CD4-positive, alpha-beta T cell (primary cell): Measurements from ENCODE around the gene MYCBP2. TPM values are rescaled to one million over a fixed set of nuclear protein-coding genes. Genes with fewer than 3 reads are reported as not detected.
"Not testable (repeated sequence)": the region's sequence is repeated elsewhere in the genome, so short reads cannot be mapped to it uniquely, and the experiment has no call there.

ENCODE experiments used
- ATAC-seq: fragments of 200-7000 bp; cut with Tn5 transposase; one replicate; pipeline ENCODE4 v1.10.0; 2022; ENCODE audit warnings: mild to moderate bottlenecking; ENCODE audit not compliant: poor library complexity
- CTCF ChIA-PET: fragments of 350-600 bp; sonication (Branson Sonifier 250); formaldehyde crosslinking; loops from one replicate; lab custom pipeline; 2021; ENCODE audit warnings: antibody characterized with exemption, inconsistent platforms; lab: Charles Lee
- POLR2A ChIA-PET: fragments of 350-600 bp; sonication (Branson Sonifier 250); formaldehyde crosslinking; loops from one replicate; lab custom pipeline; 2021; ENCODE audit warnings: antibody characterized with exemption, inconsistent platforms; lab: Charles Lee
- DNase-seq, 14 experiments: peaks; one replicate each; pipeline ENCODE4 v3.0.0-alpha.2; 2013 to 2020; ENCODE audit warnings: mixed read lengths in 2 of 14
- H3K27ac ChIP-seq, 2 donors: one replicate each; pipeline versions ENCODE4 v1.5.1 to v1.7.0; 2013; ENCODE audit warnings: low read length in 2 of 2, low read depth in 1 of 2, mild to moderate bottlenecking in 1 of 2
- H3K27me3 ChIP-seq, 2 experiments: 1 replicate in 1 of 2; 2 replicates in 1 of 2; pipeline versions ENCODE4 v1.6.1 to v1.7.0; 2013; ENCODE audit warnings: low read length in 2 of 2, control low read depth in 1 of 2, mild to moderate bottlenecking in 1 of 2, moderate library complexity in 1 of 2; ENCODE audit not compliant: insufficient read depth in 2 of 2, control insufficient read depth in 1 of 2
- H3K36me3 ChIP-seq: one replicate; pipeline ENCODE4 v1.6.1; 2013; ENCODE audit warnings: low read length, control low read depth; ENCODE audit not compliant: insufficient read depth
- H3K4me1 ChIP-seq: one replicate; pipeline ENCODE4 v1.6.1; 2013; ENCODE audit warnings: low read length, control low read depth; ENCODE audit not compliant: insufficient read depth
- H3K4me3 ChIP-seq: one replicate; pipeline ENCODE4 v1.5.1; 2013; ENCODE audit warnings: mild to moderate bottlenecking, low read length, moderate library complexity
- H3K9me3 ChIP-seq, 2 experiments: 1 replicate in 1 of 2; 2 replicates in 1 of 2; pipeline versions ENCODE4 v1.6.1 to v1.7.0; 2013; ENCODE audit warnings: low read length in 2 of 2, mild to moderate bottlenecking in 2 of 2, control low read depth in 1 of 2, moderate library complexity in 1 of 2; ENCODE audit not compliant: control insufficient read depth in 1 of 2, insufficient read depth in 1 of 2
- H3K27ac Mint-ChIP-seq: one replicate; pipeline ENCODE4 v1.8.0; 2020; ENCODE audit warnings: mixed read lengths
- H3K27me3 Mint-ChIP-seq: one replicate; pipeline ENCODE4 v1.8.0; 2021; ENCODE audit warnings: mixed read lengths
- H3K36me3 Mint-ChIP-seq: one replicate; pipeline ENCODE4 v1.8.0; 2021; ENCODE audit warnings: low read depth, mixed read lengths
- H3K4me1 Mint-ChIP-seq: one replicate; pipeline ENCODE4 v1.8.0; 2021; ENCODE audit warnings: low read depth, mixed read lengths
- H3K4me3 Mint-ChIP-seq: one replicate; pipeline ENCODE4 v1.8.0; 2020; ENCODE audit warnings: mild to moderate bottlenecking, mixed read lengths
- H3K9me3 Mint-ChIP-seq: one replicate; pipeline ENCODE4 v1.8.0; 2020; ENCODE audit warnings: mixed read lengths
- intact Hi-C, 2 experiments: fragments of 100-400 bp; cut with DNase I in 1 of 2; cut with micrococcal nuclease in 1 of 2; formaldehyde crosslinking; loops; one replicate each; pipeline versions ENCODE4 v1.15.1 to v1.9.0; 2023 to 2025; cut with DNase I, micrococcal nuclease
- total RNA-seq, 174 experiments: library from RNA in 2 of 174; stranded (reverse) in 2 of 174; gene quantifications; one replicate each; pipeline ENCODE4 v1.2.3 and lab custom pipeline; 2021 to 2026
- TF ChIP-seq, protein P1 (sequence below): fragments of 200-600 bp; IDR thresholded peaks from one replicate; pipeline ENCODE4 v1.8.0; 2022; ENCODE audit warnings: antibody characterized with exemption, mild to moderate bottlenecking

MYCBP2 gene
- total RNA-seq, 2 experiments from 2014 or later, result 116 to 119 TPM

DNA sequence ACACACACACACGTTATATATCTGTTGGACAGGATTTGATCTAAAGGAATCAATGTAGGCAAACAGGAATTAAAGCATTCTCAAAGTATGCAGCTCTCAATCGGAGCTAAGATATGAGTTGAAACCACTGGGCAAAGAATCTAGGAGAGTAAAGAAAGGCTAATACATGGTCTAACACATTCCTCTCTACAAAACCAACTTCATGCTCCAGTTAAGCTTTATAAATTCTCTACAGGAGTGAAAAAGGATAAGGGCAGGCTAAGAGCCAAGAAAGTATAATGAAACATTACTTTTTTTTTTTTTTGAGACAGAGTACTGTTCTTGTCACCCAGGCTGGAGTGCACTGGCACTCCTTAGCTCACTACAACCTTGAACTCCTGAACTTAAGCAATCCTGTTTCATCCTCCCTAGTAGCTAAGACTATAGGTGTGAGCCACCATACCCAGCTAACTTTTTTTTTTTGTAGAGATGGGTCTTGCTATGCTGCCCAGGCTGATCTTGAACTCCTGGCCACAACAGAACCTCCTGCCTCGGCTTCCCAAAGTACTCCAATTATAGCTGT is 310.6 kb downstream of the MYCBP2 start:
- Histone ChIP-seq H3K4me3 (no peak overlapping the region), H3K9me3 (no peaks in the 10 kb centered on the region), H3K27ac (no peak overlapping the region), H3K27me3 (no peaks in the 10 kb centered on the region), H3K4me1 (peaks cover 16% of the 10 kb centered on the region), H3K36me3 (peaks cover 89% of the 10 kb centered on the region)
- H3K4me3 Mint-ChIP-seq, result no peak overlapping the region
- ChIA-PET POLR2A (interaction anchor here (1.5 to 6.3 kb wide), 2 partner anchors 10 to 24 kb away, joined by 5 to 63 read pairs; partner anchors contain the start of gene FBXL3), CTCF (interaction anchor here (1.2 to 1.5 kb wide), 2 partner anchors 9 to 10 kb away, joined by 3 to 5 read pairs; no protein-coding TSS in a partner anchor)
- ATAC-seq (no peak), DNase-seq (no peak)
- H3K36me3 Mint-ChIP-seq, result peaks cover 94% of the 10 kb centered on the region
- H3K27me3 Mint-ChIP-seq, result no peaks in the 10 kb centered on the region
- intact Hi-C loops, result no loop called here
- no peaks in the 10 kb centered on the region for H3K9me3 Mint-ChIP-seq
- H3K27ac Mint-ChIP-seq, result peak overlapping the region; percentile 61
- TF ChIP-seq, protein P1, sequence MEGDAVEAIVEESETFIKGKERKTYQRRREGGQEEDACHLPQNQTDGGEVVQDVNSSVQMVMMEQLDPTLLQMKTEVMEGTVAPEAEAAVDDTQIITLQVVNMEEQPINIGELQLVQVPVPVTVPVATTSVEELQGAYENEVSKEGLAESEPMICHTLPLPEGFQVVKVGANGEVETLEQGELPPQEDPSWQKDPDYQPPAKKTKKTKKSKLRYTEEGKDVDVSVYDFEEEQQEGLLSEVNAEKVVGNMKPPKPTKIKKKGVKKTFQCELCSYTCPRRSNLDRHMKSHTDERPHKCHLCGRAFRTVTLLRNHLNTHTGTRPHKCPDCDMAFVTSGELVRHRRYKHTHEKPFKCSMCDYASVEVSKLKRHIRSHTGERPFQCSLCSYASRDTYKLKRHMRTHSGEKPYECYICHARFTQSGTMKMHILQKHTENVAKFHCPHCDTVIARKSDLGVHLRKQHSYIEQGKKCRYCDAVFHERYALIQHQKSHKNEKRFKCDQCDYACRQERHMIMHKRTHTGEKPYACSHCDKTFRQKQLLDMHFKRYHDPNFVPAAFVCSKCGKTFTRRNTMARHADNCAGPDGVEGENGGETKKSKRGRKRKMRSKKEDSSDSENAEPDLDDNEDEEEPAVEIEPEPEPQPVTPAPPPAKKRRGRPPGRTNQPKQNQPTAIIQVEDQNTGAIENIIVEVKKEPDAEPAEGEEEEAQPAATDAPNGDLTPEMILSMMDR, result no peak
- peaks cover 71% of the 10 kb centered on the region for H3K4me1 Mint-ChIP-seq

DNA sequence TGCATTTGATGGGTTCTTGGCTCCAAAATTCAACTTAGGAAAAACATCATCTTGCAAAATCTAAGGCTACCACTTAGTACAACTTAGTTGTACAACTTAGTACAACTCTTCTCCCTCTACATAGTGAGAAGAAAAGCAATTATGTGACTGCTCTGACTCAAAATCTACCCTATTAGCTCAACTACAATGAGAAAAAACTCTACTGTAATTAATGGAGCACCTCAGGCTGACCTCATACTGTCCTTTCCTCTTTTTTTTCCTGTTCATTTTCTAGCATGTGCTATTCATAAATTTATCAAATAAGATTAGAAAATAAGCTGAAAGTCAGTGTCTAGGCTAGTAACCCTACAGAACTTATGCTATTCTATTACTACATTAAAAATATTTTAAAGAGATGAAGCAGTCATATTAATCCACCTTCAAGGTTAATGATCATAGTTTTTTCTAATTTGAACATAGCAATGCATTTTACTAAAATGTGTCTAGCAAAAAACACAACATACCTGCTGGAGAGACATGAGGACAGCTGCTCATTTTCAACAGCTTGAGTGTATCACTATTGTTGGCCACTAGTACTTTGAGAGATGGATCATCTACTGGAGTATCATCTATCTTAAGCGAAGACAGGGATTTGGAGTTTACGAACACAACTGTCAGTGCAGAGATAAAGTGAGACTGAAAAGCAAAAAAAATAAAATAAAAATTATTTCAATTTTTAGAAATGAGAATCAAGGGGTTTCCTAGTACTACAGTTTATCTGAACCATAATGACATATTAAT is 311.8 kb downstream of the MYCBP2 start:
- no peak overlapping the region for H3K27ac ChIP-seq
- Mint-ChIP-seq H3K4me3 (no peak overlapping the region), H3K36me3 (peaks cover 97% of the 10 kb centered on the region), H3K4me1 (peaks cover 59% of the 10 kb centered on the region), H3K27ac (peak overlapping the region; percentile 15), H3K9me3 (no peaks in the 10 kb centered on the region), H3K27me3 (no peaks in the 10 kb centered on the region)
- no peaks in the 10 kb centered on the region for H3K27me3 ChIP-seq
- TF ChIP-seq, protein P1, result no peak
- POLR2A ChIA-PET, result interaction anchor here (1.1 to 6.3 kb wide), 2 partner anchors 11 to 310 kb away, joined by 3 to 63 read pairs; partner anchors contain the start of gene FBXL3
- peaks cover 11% of the 10 kb centered on the region for H3K4me1 ChIP-seq
- CTCF ChIA-PET, result interaction anchor here (1.9 kb wide), 1 partner anchor 13 kb away, joined by 4 read pairs; no protein-coding TSS in a partner anchor
- ATAC-seq, result no peak
- no peak for DNase-seq
- intact Hi-C loops, result no loop called here
- peaks cover 90% of the 10 kb centered on the region for H3K36me3 ChIP-seq
- no peaks in the 10 kb centered on the region for H3K9me3 ChIP-seq
- H3K4me3 ChIP-seq, result no peak overlapping the region

GRCh38 chr13:77013853-77014542 is 312.9 kb downstream of the MYCBP2 start:
- H3K27ac Mint-ChIP-seq, result peak overlapping the region; percentile 60
- Histone ChIP-seq H3K4me1 (peaks cover 10% of the 10 kb centered on the region), H3K27ac (no peak overlapping the region), H3K4me3 (no peak overlapping the region), H3K36me3 (peaks cover 95% of the 10 kb centered on the region), H3K9me3 (no peaks in the 10 kb centered on the region), H3K27me3 (no peaks in the 10 kb centered on the region)
- H3K27me3 Mint-ChIP-seq, result no peaks in the 10 kb centered on the region
- ChIA-PET POLR2A (interaction anchor here (0.8 to 6.3 kb wide), 5 partner anchors 8 to 215 kb away, joined by 3 to 63 read pairs (median 4); partner anchors contain the start of genes CLN5 and FBXL3), CTCF (interaction anchor here (1.1 to 1.9 kb wide), 2 partner anchors 12 to 34 kb away, joined by 3 to 4 read pairs; no protein-coding TSS in a partner anchor)
- peaks cover 59% of the 10 kb centered on the region for H3K4me1 Mint-ChIP-seq
- TF ChIP-seq, protein P1, result no peak
- no peak overlapping the region for H3K4me3 Mint-ChIP-seq
- ATAC-seq, result no peak
- intact Hi-C loops, result no loop called here
- no peak for DNase-seq
- peaks cover 99% of the 10 kb centered on the region for H3K36me3 Mint-ChIP-seq
- H3K9me3 Mint-ChIP-seq, result no peaks in the 10 kb centered on the region

GRCh38 chr13:77009719-77010118 is 317.2 kb downstream of the MYCBP2 start:
- H3K27me3 Mint-ChIP-seq, H3K9me3 ChIP-seq, H3K27ac ChIP-seq, CTCF ChIA-PET, H3K4me1 ChIP-seq, H3K4me3 Mint-ChIP-seq, H3K27me3 ChIP-seq, H3K9me3 Mint-ChIP-seq, intact Hi-C loops, ATAC-seq, H3K4me3 ChIP-seq, DNase-seq: not testable (repeated sequence)
- POLR2A ChIA-PET, result interaction anchor here (1.0 to 3.9 kb wide), 3 partner anchors 12 to 17 kb away, joined by 3 to 23 read pairs (median 5); partner anchors contain the start of gene FBXL3
- peaks cover 78% of the 10 kb centered on the region for H3K36me3 ChIP-seq
- H3K27ac Mint-ChIP-seq, result peak overlapping the region; percentile 70
- H3K4me1 Mint-ChIP-seq, result peaks cover 61% of the 10 kb centered on the region
- peaks cover 90% of the 10 kb centered on the region for H3K36me3 Mint-ChIP-seq
